HG02938 (cell line): Measurements from ENCODE around the gene GAS7.
"Not testable (repeated sequence)": the region's sequence is repeated elsewhere in the genome, so short reads cannot be mapped to it uniquely, and the experiment has no call there.

Experiments
- ATAC-seq: cut with Tn5 transposase; IDR thresholded peaks from one replicate; pipeline ENCODE4 v1.9.1; 2021; ENCODE audit warnings: mild to moderate bottlenecking, moderate library complexity; ENCODE audit not compliant: unreplicated experiment

Gene GAS7

GRCh38 chr17:10031127-10031526 is 167.3 kb downstream of the GAS7 start:
- ATAC-seq, result no peak

DNA sequence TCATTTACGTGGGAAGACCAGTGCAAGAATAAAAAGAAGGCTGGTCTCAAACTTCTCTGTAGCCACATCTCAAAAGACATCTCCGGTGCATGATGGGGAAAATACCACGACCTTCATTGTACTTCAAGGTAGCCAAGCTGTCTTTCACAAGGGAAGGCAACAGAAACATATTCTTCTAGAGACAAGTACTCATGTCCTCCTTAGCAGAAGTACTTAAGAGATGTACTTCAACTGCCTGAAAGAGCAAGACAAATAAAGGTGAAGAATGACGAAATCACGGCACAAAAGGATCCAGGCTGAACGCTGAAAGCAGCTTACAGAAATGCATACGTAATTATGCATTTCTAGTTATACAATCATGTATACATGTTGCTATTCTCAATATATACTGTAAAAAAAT is 169.3 kb downstream of the GAS7 start:
- ATAC-seq, result no peak

GRCh38 chr17:10025976-10026901 is 172.2 kb downstream of the GAS7 start:
- no peak for ATAC-seq

DNA sequence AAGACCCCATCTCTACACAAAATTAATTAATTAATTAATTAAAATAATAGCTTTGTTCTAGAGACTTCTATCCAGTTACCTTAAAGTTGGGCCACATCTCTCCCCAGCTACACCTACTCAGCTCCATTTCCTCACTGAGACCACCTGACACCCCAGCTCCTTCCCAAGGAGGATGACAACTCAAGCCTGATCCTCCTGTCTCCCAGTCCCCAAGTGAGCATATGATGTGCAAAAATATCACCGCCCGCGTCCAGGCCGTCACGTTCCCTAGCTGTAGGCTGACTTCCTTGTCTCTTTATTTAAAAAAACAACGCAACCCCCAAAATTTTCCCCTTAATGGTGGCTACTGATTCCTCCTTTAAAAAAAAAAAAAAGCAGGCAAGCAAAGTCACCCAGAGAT is 173.2 kb downstream of the GAS7 start:
- ATAC-seq, result no peak

- no peak for ATAC-seq
Observed at GRCh38 chr17:10022416-10022815, 176.0 kb downstream of the GAS7 start.

DNA sequence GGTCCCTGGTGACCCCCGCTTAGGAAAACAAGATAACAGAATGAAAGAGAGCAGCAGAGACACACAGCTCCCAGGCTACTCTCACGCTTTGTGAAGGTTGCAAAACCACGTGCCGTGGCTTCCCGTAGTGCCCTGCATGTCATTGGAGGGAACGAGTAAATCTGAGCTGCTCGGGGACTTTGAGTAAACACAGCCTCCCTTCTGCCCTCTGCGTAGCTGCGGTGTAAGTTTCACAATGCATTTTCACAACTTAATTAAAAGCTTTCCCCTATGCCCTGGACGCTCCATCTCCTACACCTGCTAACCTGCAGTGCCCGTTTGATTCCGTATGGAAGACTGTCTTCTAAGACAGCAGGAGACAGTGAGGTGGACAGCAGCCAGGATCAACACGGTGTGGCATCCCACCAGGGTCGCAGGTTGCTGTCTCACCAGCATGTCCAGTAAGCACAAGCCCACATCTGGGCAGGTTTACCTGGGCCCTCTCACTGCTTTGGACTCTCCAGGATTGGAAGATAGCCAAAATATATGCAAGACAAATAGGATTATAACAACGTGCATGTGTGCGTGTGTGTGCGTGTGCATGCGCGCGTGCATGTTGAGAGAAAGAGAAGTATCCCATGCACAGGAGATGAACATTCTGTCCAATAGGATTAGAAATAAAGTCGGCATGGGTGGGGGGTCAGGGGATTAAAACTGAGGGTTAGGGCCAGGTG is 177.0 kb downstream of the GAS7 start:
- ATAC-seq, result no peak

- no peak for ATAC-seq
Observed at GRCh38 chr17:10019941-10020451, 178.4 kb downstream of the GAS7 start.

GRCh38 chr17:10018461-10018891 is 179.9 kb downstream of the GAS7 start:
- peak; percentile 78 for ATAC-seq

DNA sequence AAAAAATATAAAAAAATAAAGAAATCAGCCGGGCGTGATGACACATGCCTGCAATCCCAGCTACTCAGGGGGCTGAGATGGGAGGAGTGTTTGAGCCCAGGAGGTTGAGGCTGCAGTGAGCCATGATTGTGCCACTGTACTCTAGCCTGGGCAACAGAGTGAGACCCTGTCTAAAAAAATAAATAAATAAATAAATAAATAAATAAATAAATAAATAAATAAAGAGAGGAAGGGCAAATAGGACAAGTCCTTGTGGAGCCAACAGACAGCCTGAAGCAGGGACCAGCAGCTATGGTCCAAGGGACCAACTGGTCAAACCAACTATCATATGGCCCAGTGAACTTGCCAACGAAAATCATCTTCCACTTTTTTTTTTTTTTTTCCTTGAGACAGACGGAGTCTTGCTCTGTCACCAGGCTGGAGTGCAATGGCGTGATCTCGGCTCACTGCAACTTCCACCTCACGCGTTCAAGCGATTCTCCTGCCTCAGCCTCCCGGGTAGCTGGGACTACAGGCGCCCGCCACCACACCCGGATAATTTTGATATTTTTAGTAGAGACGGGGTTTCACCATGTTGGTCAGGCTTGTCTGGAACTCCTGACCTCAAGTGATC is 181.3 kb downstream of the GAS7 start:
- ATAC-seq, result not testable (repeated sequence)

DNA sequence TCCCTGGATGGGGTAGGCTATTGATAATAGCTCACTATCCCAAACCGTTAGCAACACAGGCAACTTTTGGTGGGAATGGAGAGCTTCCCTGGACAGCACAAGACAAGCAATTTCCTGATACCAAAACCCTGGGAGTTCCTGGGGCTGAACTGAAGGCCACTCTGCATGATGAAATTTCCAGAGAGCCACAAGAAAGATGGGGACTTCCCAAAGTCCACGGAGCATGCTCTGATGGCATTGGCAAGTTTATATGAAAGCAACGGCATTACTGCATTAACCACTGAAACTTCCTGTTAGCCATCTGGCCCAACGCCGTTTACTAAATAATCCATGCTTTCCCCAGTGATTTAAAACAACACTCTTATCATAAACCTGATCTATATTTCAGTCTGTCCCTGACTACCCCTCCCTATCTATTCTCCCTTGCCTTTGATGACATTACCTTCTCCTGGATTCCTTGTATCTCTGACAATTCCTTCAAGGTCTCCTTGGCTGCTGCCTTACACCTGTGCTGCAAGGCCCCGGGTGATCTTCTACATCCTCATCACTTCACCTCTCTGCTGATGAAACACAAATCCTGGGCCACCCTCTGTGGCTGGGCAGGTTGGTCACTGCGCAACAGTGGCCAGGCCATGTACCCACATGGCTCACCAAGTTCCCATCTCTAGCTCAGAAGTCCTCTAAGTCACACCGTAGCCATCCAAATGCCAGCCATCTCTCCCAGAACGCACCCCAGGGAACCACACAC is 184.9 kb downstream of the GAS7 start:
- peak; percentile 69 for ATAC-seq

DNA sequence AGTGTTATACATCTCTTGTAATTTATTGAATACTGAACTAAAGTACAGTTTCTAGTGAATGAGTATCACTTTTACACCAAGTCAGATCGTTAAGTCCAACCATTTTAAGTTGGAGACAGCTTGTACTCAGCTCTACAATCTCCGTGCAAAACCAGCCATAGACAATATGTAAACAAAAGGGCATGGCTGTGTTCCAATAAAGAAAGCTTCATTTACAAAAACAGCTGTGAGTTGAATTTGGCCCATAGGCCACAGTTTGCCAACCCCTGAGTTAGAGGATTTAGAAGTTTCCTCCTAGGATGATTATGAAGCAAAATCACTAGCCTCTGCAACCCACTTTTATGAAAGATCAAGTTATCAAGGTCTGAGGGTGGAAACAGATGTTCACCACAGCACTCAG is 187.7 kb downstream of the GAS7 start:
- no peak for ATAC-seq

- ATAC-seq, result no peak
Observed at GRCh38 chr17:10003705-10004104, 194.7 kb downstream of the GAS7 start.

DNA sequence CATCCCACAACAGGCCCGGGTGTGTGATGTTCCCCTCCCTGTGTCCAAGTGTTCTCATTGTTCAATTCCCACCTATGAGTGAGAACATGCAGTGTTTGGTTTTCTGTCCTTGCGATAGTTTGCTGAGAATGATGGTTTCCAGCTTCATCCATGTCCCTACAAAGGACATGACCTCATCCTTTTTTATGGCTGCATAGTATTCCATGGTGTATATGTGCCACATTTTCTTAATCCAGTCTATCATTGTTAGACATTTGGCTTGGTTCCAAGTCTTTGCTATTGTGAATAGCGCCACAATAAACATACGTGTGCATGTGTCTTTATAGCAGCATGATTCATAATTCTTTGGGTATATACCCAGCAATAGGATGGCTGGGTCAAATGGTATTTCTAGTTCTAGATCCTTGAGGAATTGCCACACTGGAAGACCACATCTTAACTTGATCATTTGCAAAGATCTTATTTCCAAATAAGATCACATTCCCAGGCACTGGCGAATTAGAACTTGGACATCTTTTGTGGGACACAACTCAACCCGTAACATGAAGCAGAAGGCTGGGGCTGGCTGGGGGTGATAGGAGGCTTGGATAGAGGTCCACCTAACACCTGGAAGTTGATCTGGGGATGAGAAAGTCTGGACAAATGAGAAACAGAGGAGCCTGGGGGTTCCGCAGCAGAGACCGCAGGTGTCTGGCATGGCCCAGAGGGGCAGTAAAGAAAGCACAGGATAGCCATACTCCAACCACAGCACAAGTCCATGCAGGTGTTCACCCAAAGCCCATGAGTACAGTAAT is 195.6 kb downstream of the GAS7 start:
- ATAC-seq, result not testable (repeated sequence)

DNA sequence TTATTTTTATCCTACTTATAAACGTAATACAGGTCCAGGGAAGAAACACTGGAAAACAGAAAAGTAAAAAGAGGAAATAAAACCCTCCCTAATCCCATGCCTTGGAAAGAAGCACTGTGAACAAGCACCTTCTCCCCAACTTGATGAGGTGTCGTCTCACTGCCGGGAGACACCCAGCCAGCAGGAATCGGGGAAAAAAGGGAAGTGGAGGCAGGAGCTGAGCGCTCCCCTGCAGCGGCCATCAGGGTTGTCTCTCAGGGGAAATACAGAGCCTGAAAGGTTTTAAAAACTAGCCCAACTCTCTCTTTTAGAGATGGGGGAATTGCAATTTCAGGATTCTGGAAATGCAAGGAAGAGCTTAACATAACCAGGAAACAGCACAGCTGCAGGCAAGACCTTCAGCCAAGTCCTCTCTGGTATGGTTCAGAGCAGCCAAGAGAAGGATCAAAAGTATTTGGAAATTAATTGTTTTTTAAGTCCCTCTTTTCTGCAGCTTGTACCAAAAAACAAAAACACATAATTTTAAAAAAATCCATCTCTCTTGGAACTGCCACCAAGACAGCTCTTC is 197.0 kb downstream of the GAS7 start:
- no peak for ATAC-seq

DNA sequence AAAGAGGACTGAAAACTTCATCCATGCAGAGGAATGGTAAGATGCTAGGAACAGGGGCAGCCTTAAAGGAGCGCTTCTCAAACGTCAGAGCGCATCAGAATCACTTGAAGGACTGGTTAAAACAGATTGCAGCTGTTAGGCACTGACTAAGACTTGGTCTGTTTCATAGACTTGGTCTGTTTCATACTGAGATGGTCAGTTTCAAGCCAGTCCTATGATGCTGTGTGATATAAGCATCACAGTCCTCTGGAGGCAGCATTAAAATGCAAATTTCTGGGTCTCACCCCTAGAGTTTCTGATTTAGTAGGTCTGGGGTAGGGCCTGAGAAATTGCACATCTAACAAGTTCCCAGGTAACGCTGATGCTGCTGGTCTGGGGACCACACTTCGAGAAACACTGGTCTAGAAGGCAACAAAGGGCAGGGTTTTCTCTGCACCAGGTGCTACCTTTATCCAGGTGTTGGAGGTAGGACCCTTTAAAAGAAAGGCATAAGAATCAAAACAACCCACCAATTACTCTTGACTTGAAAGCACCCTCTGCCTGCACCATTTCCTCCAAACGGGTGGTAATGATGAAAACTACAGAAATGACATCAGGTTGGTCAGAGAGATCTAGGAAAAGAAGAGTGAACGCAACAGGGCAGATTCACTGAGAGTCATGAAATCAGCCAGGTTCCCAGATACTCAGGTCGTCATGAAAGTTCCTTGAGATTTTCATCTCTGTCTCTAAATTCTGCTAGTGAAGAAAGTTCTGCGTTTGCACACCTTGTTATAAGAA is 198.3 kb downstream of the GAS7 start:
- ATAC-seq, result peak; percentile 72

DNA sequence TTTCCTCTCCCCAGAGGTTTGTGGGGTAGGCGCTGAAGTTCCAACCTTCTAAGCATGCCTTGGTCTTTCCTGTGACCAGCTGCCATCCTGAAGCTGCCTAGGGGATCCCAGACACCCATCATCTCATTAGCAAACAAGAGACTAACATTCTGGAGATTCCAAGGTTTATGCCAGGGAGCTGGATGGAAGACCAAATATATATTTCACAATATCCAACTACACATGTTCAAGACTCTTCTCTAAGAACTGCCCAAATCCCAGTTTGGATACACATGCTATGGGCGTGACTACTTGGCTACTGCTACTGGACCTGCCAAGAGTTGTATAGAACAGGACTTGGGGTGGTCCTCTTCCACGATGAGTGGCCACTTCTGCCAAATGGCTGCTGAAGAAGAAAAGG is 200.3 kb downstream of the GAS7 start:
- ATAC-seq, result no peak

- ATAC-seq, result no peak
Observed at GRCh38 chr17:9994761-9995160, 203.6 kb downstream of the GAS7 start.

GRCh38 chr17:9991796-9992195 is 206.6 kb downstream of the GAS7 start:
- ATAC-seq, result no peak

GRCh38 chr17:9991351-9991750 is 207.1 kb downstream of the GAS7 start:
- no peak for ATAC-seq
